NCI-H1694 (cell line): ENCODE measurements around the gene RELA.
"Not testable (repeated sequence)": the region's sequence is repeated elsewhere in the genome, so short reads cannot be mapped to it uniquely, and the experiment has no call there.

ENCODE experiments used
- DNase-seq: peaks from one replicate; lab custom pipeline; 2025; lab: John Stamatoyannopoulos, UW

RELA gene

GRCh38 chr11:65648997-65649493 lies 13.7 kb downstream of the RELA start:
- DNase-seq: no peak

- no peak for DNase-seq
Measured at GRCh38 chr11:65646958-65647701, 15.6 kb downstream of the RELA start.

GRCh38 chr11:65646288-65646957 lies 16.3 kb downstream of the RELA start:
- DNase-seq: no peak

GRCh38 chr11:65645710-65646109 lies 17.0 kb downstream of the RELA start:
- DNase-seq: no peak

GRCh38 chr11:65644837-65645236 lies 17.9 kb downstream of the RELA start:
- no peak for DNase-seq

- DNase-seq: no peak
Measured at GRCh38 chr11:65643971-65644370, 18.7 kb downstream of the RELA start.

- DNase-seq: no peak
Measured at GRCh38 chr11:65642014-65642671, 20.6 kb downstream of the RELA start.

GRCh38 chr11:65641297-65642013 lies 21.3 kb downstream of the RELA start:
- DNase-seq: no peak

- no peak for DNase-seq
Measured at GRCh38 chr11:65640483-65641296, 22.0 kb downstream of the RELA start.

- DNase-seq: no peak
Measured at GRCh38 chr11:65639623-65640482, 22.9 kb downstream of the RELA start.

GRCh38 chr11:65639228-65639597 lies 23.5 kb downstream of the RELA start:
- not testable (repeated sequence) for DNase-seq

- no peak for DNase-seq
Measured at GRCh38 chr11:65637794-65638419, 24.8 kb downstream of the RELA start, which contains the start of gene SIPA1. Gene SIPA1, plus strand, starts transcription at chr11:65638101. Its CDS starts 2,821 bp downstream, at chr11:65640922.

GRCh38 chr11:65637032-65637557 lies 25.6 kb downstream of the RELA start:
- no peak for DNase-seq

GRCh38 chr11:65636108-65637031 lies 26.3 kb downstream of the RELA start:
- no peak for DNase-seq

GRCh38 chr11:65634905-65635731 lies 27.6 kb downstream of the RELA start:
- no peak for DNase-seq

GRCh38 chr11:65634440-65634839 lies 28.3 kb downstream of the RELA start:
- no peak for DNase-seq

- DNase-seq: no peak
Measured at GRCh38 chr11:65634109-65634436, 28.6 kb downstream of the RELA start.
